Kidney capillary endothelial cell (primary cell): ENCODE measurements around the gene COL5A1.

Source experiments
- DNase-seq: peaks from one replicate; pipeline ENCODE4 v3.0.0-alpha.2; 2018; ENCODE audit warnings: low spot score

The COL5A1 gene

DNA sequence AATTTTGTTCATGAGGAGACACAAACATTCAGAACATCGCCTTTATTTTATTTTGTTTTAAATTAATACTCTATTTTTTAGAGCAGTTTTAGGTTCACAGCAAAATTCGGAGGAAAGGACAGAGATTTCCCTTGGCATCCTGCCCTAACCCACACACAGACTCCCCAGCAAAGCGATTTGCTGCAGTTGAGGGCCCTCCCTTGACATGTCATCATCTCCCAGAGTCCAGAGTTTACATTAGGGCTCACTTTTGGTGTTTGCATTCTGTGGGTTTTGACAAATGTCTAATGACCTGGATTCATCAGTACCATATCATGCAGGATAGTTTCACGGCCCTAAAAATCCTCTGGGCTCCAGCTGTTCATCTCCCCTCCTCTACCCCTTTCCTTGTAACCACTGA is 33.6 kb upstream of the COL5A1 start:
- DNase-seq: no peak

DNA sequence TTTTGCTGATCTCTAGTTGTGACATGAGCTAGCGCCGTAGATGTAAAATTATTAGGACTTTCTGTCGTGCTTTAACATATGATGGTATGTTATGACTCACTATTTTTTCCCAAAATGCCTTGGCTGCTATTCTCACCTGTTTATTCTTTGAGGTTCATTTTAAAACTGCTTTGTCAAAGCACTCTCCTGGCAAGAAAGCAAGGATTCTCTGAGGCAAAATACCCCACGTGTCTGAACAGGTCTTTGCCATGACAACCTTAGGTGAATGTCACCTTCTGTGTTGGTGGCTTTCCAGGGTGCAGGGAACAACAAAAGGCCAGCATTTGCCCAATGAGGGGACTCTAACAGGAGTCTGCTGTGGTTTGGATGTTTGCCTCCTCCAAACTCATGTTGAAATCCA is 30.6 kb upstream of the COL5A1 start:
- no peak for DNase-seq

DNA sequence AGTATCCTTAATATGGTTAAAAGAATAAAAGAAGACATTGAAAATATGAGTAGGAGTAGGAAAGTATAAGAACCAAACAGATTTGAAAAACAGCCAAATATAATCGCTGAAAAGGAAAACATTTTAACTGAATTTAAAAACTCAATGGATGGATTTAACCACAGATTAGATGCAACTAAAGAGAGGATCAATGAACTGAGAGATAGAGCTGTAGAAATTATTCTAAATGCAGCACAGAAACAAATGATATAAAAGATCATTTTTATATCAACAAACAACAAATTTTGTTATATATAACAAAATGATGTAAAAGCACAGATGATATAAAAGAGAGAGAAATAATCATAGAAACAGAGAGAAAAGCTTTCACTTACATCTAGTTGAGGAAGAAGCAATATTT is 29.3 kb upstream of the COL5A1 start:
- no peak for DNase-seq

DNA sequence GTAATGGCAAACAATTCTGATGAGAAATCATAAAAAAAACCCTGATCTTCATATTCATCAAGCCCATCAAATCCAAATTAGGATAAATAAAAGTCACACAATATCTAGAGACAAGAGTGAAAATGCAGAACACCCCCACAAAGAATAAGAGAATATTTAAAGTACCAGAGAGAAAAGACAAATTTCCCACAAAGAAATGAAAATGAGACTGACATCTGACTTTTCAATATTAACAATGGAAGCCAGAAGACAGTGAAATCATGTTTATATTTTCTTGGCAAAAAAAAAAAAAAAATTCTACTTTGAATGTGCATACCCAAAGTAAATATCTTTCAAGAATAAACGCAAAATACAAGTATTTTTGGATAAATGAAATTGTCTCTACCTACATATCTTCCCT is 28.9 kb upstream of the COL5A1 start:
- DNase-seq: no peak

DNA sequence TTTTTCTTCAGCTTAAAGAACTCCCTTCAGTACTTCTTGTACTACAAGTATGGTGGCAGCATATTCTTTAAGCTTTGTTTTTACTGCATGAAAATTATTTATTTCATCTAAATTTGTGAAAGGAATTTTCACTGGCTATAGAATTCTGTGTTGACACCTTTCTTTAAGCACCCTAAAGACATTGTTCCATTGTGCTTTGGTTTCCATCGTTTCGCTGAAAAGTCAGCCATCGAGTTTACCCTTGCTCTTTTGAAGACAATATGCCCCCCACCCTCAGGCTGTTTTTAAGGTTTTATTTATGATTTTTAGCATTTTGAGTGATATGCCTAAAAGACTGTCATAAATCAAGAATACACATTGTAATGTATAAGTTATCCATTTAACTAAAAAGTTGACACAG is 27.3 kb upstream of the COL5A1 start:
- DNase-seq: no peak

DNA sequence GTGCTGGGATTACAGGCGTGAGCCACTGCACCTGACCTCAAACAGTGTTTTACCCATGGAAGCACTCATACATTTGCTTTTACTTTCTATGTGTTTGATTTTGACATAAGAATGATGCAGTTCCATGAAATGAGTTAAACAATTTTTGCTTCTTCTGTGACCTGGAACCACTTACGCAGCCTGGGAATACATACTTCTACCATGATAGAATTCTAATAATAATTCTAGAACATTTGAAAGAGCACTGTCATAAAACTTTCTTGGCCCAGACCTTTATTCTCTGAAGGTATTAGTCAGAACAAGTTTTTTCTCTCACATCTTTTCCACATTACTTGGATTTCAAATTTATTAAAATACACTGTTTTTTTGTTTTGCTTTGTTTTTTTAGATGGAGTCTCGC is 25.3 kb upstream of the COL5A1 start:
- DNase-seq: no peak

DNA sequence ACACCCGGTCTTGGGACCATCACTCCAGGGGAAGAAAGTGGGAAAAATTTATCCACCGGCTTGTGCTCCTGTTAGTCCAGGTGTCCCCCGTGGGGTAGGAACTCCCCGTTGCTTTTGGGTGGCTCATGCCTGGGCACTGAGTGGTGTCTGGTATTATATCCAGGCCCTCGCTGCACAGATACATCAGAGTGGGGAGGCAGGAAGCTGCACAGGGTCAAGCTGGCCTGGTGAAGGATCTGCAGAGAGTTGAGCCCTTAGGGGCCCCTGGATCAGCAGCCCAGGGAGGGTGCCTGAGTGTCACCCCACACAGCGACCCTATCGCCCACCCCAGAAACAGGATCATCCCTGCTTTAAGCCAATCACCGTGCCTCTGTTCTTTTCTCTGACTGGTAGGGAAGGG is 24.4 kb upstream of the COL5A1 start:
- DNase-seq: no peak

DNA sequence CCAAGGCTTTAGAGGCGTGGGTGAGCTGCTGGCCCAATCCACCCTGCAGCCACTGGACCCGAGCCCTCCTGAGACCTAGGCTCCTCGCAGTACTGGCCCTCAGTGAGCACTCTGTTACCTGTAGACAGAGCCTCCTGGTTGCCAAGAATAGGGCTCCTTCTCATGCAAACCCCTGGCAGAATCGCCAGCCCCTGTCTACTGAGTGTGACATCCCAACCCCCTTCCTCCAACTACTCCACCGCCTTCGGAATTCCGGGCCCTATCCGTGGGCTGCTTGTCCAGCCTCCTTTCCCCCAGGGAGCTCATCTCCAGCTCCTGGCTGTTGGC is 23.8 kb upstream of the COL5A1 start:
- no peak for DNase-seq

DNA sequence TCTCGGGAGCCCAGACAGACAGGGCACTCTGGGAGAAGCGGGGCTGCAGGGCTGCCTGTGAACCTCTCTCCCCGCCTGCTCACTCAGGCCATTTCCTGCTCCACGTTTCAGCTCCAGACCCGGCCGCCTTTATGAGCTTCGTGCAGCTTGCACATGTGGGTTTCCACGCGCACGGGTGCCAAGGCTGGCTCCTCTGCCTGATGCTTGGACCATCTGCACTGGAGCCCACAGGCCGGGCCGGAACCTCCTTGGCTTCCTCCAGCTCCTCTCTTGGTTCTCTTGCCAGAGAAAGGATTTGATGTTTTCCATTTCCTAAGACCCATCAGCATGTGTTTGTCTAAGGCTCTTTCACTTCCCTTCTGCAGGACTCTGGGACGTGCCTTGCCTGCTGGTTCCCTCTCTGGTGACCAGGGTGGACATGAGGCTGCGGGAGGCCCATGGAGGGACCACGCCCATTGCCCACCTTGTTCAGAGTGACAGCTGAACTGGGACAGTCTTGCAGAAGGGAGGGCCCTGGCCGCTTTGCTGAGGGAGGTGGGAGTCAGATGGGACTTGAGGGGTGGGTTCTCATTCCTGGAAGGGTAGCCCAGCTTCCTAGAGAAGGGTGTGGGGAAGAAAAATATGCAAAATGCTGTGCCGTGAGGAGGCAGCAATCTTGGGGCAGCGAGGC is 23.3 kb upstream of the COL5A1 start:
- no peak for DNase-seq

DNA sequence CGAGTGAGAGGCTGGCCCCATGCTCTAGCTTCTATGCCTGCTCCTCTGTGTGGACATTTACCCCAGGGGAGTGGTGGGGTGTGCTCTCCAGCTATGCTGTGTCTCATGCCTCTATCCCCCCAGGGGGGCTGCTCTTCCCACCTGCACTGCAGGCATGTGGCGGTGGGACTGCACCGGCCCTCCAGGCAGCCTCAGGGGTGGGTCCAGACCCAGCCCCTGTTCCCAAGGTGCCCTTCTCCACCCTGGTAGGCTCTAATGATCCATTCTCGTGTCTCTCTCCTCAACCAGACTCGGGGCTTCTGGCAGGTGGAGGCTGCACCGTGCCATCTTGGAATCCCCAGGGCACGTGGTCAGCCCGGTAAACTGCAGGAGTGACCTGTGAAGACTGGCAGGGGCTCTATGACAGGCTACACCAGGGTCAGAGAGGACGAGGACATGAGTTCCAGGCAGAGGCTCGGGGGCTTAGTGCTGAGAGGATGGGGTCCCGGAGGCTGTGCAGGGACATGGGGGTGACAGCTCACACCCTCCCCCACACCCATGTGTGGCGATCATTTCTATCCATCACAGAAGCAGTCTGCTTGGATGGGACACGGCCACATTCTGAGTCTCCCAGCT is 22.7 kb upstream of the COL5A1 start:
- no peak for DNase-seq

DNA sequence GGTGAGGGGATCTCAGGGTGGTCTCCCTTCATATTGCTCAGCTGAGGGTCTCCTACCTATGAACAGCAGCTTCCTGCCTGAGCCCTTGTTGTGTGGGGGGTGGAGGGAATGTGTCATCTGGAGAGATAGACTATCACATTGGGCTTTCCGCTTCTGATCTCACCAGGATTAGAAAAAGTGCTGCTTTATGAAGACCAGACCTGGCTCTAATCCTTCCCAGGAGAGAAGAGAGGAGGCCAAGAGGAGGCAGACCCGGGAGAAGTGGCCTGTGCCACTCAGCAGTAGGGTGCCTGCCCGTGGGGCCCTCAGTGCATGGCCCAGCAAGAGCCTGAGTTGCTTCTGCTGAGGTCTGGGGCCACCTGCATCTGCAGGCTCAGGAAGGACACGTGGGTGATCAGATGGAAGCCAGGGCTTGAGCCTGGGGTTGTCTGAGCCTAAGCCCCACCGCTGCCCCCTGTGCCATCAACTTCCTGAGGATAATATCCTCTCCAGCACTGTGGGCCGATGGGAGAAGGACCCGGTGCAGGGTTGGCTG is 22.1 kb upstream of the COL5A1 start:
- DNase-seq: no peak

DNA sequence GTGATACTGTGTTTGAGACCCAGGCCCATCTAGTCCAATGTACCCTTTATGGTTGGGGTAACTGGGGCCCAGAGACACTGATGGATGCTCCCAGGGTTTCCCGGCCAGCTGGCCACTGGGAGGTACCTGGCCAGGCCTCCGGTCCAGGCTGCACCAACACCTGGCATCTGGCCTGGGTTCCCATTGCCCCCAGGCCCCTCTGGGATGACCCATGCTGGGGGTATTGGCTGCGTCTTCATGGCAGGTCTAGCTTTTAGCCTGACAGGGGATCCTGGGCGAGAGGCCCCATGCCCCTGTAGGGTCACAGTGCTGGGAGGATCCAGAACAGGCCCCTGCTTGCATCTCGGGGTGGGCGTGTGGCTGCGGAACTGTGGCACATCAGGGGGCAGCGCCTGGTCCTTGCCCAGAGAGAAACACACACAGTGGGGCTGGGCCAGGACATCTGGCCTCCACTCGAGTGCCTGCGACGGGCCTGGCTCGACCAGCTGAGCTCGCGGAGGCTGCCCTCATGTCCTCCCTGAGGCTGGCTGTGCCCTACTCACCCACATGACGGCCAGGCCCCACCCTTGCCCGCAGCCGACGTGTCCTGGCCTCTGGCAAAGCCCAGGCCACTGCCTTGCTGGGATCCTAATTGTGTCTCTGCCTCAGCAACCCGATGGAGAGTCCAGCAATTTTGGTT is 21.5 kb upstream of the COL5A1 start:
- DNase-seq: no peak

DNA sequence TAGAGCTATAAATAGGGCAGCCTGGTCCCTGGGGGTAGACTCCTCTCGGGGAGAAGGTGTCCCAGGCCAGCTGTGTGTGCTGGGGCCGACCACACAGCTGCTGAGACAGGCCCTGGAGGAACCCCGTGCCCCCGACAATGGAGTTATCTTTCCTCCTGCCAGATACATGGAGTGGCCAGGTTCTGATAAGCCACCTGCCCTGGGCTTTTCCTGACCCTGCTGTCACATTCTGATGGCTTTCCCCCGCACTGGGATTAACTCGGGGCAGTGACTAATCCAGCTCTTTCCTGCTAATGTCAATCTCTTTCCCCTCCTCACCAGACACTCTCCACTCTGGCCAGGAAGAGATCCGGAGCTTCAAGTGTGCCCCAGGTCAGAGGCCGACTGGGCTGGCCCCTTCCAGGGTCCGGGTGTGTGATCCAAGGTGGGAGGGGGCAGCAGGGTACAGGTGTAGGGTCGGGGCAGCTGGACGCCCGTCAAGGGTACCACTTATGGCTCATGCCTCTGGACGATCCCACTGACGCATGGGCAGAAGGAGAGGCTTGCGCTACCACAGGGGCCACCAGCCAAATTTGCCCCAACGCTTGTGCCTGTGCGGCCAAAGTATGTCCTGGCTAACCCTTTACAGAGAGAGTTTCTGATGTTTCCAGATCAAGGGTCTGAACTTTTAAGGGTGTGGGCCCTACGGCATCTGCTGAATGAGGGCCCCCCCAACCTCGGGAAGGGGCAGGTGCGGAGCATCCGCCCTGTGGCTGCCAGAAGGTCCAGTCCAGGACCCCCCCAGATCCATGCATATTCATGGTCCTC is 20.6 kb upstream of the COL5A1 start:
- peak; percentile 27 for DNase-seq

DNA sequence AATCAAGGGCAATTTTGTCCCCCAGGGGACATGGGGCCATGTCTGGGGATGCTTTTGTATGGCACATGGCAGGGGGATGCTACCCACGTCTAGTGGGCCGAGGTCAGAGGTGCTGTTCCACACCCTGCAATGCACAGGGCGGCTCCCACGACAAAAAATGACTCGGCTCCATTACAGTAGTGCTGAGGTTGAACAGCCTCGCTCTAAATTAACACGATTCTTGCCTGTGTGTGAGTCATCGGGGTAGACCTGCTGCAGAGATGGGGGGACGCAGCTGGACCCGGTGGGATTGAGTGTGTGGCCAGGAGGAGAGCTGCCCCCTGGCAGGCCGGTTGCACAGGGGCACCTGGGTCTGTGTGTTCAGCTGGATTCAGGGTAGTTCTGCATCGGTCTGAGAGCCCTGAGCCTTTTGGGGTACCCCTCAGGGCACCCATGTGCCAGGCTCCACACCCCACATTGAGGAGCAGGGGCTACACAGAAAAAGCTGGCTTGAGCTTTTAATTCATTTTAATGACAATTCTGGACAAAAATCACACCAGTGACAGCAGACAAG is 20.0 kb upstream of the COL5A1 start:
- no peak for DNase-seq

DNA sequence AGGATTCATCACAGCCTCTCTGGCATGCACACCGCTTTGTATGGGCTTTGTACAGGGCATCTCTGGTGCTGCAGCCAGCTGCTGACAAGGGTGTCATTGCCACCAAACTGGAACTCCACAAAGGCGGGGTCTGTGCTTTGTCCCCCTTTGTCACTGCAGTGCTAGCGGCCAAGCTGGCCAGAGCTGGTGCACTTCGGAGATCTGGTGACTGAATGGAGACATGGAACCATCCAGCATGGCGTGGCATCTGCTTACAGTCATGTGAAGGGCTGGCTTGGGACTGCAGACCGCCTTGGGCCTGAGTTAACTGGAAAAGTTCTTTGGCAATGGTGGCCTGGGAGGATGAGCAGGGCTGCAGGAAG is 18.7 kb upstream of the COL5A1 start:
- no peak for DNase-seq

DNA sequence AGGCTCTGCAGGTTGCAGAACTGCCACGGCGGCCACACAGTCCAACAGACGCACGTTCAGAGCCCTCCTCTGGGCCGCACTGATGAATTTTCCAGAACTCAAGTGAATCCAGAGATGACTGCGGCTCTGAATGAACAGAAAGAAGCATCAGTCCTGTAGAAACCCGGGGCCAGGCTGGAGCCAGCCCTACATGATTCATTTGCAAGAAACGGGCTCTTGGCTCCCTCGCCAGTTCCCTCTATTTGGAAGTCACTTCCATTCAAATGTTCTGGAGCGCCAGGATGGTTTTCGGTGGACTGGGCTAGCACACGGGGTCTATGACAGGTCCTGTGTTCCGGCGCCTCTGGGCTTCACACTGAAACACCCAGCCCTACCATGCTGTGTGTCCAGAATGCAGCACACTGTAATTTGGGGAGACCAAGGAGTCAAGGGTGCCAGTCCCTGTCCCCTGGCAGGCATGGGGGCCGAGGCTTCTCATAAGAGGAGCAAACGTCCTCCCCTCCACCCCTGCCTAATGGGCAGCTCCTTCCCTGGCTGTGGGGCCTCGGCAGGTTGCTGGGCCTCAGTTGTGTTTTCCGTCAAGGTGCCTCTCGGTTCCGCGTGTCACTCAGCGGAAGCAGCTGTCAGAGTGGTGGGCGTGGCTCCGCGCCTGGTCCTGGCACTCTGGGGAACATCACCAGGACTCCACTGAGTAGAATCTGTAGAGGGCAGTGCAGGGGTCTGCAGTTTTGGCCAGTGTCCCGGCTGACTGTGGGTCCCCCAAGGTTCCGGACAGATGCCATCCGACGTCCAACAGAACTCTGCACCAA is 18.1 kb upstream of the COL5A1 start:
- DNase-seq: no peak

DNA sequence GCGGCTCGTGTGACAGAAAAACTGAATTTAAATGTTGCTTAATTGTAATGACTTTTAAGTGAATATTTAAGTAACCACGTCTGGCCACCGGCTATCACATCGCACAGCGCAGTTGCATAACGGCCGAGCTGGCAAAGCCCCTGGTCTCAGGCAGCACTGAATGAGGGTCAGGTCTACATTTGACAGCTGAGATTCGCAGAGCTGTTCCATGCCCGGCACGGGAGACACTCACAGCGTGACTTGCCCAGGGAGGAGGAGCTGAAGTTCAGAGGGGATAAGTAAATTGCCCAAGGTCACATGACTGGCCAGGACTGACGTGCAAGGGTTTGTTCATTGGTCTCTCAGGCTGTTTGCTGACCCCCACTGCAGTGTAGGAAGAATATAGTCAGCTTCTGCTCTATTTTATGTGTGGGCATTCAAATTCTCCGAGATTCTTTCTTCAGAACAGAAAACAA is 17.4 kb upstream of the COL5A1 start:
- DNase-seq: no peak

DNA sequence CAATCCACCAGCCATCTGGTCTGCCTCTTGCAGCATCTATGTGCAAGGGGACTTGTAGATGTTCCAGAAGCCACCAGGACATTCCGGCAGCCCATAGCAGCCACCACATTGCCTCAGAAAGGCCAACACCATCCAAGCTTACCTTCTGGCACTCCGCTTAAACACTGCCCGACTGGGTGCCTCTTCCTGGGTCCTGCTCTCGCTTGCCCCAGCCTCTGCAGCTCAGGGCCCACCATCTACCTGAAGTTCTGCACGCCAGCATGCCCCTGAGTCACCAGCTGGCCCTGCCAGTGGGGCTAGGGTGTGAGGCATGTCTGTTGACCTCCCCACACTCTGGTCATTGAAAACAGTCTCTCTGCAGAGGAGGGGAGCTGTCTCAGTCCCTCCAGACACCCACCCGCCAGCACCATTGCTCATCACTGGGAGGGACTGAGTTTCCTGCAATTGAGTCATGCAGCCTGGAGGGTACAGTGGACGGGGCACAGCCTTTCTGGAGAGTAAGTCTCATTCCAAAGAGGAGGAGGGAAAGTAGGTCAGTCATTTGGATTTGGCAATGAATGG is 16.9 kb upstream of the COL5A1 start:
- DNase-seq: peak; percentile 84

DNA sequence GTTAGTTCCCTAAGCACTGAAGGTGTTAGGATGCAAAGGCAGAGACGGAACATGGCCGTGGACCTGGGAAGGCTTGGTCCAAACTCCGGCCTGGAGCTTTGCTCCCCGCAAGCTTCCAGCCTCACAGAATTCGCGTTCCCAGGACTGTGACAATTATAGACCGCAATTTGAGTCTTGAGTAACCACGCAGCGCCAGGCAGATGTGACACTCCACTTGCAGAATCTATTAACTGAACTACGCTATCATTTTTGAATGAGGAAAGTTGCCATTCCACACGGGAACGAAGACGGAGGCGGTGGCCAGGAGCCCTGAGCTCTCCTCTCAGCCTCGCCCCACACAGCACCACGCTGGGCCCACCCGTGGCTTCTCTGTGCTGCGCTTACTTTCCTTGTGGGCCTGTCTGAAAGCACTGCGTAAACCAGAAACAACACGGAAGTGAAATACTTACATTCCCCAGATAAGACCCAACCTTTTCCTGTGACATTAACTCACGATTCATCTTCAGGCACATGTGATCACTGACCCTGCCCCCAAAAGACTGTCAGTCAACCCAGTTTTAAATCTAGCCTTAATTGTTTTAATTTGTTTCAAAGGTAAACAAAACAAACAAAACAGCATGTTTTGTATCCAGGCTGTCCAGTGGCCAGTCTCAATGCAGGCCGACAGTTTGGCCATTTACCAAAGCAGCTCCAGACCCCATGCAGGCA is 16.1 kb upstream of the COL5A1 start:
- no peak for DNase-seq

DNA sequence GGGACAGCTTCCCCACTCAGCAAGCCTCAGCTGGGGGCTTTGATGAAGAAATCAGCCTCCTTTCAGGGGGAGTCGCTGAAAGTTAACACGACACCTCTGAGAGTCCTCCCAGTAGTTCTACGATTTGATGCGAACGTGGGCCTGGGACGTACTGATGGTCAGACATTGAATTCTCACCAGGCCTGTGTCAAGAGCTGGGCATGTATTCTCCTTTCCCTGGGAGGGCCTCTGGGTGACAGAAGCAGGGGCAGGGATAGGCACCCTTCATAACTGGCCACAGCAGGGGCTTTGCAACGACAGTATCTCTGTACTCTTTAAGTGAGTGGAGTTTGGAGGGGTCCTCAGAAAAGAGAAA is 15.6 kb upstream of the COL5A1 start:
- no peak for DNase-seq
